Panc1 (cell line): ENCODE measurements around the gene MLEC. TPM values are rescaled to one million over a fixed set of nuclear protein-coding genes. Genes with fewer than 3 reads are reported as not detected.

Experiments
- ATAC-seq: fragments of 200-7000 bp; cut with Tn5 transposase; 2 replicates; pipeline ENCODE4 v1.9.1; 2020; ENCODE audit warnings: mild to moderate bottlenecking, moderate library complexity
- BruUV-seq: library from RNA; stranded (reverse); fragments of 400-500 nt; replicated peaks from 2 replicates; lab custom pipeline; 2021; lab: Mats Ljungman, UMichigan
- CTCF ChIA-PET: fragments of 300-600 bp; sonication (Branson Sonifier 250); formaldehyde crosslinking; loops from one replicate; lab custom pipeline; 2022; ENCODE audit warnings: antibody characterized with exemption; lab: Charles Lee
- POLR2A ChIA-PET: fragments of 300-600 bp; sonication (Branson Sonifier 250); formaldehyde crosslinking; loops from one replicate; lab custom pipeline; 2022; ENCODE audit warnings: antibody characterized with exemption; lab: Charles Lee
- DNase-seq: peaks from one replicate; pipeline ENCODE4 v3.0.0-alpha.2; 2010; ENCODE audit warnings: low read depth, low spot score
- H3K27ac ChIP-seq: 2 replicates; pipeline ENCODE4 v1.5.1; 2011; ENCODE audit warnings: mild to moderate bottlenecking, low read length, inconsistent platforms
- H3K27me3 ChIP-seq: fragments of 200-500 bp; sonication (Bioruptor generic); 2 replicates; pipeline ENCODE4 v1.6.0; 2014; ENCODE audit warnings: low read length, inconsistent platforms; ENCODE audit not compliant: control insufficient read depth, insufficient read depth
- H3K36me3 ChIP-seq: fragments of 200-500 bp; sonication (Bioruptor generic); 2 replicates; pipeline ENCODE4 v1.5.1; 2014; ENCODE audit warnings: inconsistent platforms, mild to moderate bottlenecking, low read length, moderate library complexity; ENCODE audit not compliant: control insufficient read depth, insufficient read depth
- H3K4me1 ChIP-seq: 2 replicates; pipeline ENCODE4 v1.5.1; 2011; ENCODE audit warnings: inconsistent platforms, mild to moderate bottlenecking, low read length, moderate library complexity; ENCODE audit not compliant: control insufficient read depth, insufficient read depth
- H3K4me3 ChIP-seq, 2 experiments: 2 replicates each; pipeline ENCODE4 v1.5.1; 2011 to 2012; ENCODE audit warnings: low read depth in 2 of 2, low read length in 2 of 2, mild to moderate bottlenecking in 2 of 2, inconsistent platforms in 1 of 2, moderate library complexity in 1 of 2
- H3K9me3 ChIP-seq: fragments of 200-500 bp; sonication (Bioruptor generic); 2 replicates; pipeline ENCODE4 v1.5.1; 2014; ENCODE audit warnings: low read depth, mild to moderate bottlenecking, inconsistent platforms, low read length, moderate library complexity; ENCODE audit not compliant: control insufficient read depth, insufficient read depth
- CTCF ChIP-seq: fragments of 450-650 bp; IDR thresholded peaks from 2 replicates; pipeline ENCODE4 v1.5.1; 2017; ENCODE audit warnings: mild to moderate bottlenecking
- POLR2AphosphoS5 ChIP-seq: IDR thresholded peaks from 2 replicates; pipeline ENCODE4 v1.6.1; 2012; ENCODE audit warnings: mild to moderate bottlenecking, low read depth, low read length, moderate library complexity
- REST ChIP-seq, 2 experiments: IDR thresholded peaks; 2 replicates each; pipeline ENCODE4 v1.6.1; 2011 to 2012; ENCODE audit warnings: low read depth in 2 of 2, control low read depth in 1 of 2, low read length in 1 of 2, mild to moderate bottlenecking in 1 of 2, moderate library complexity in 1 of 2; ENCODE audit not compliant: insufficient read depth in 1 of 2
- SIN3A ChIP-seq: IDR thresholded peaks from 2 replicates; pipeline ENCODE4 v1.6.1; 2012; ENCODE audit warnings: low read depth, mild to moderate bottlenecking, low read length, moderate library complexity, borderline replicate concordance; ENCODE audit not compliant: insufficient read depth
- TCF7L2 ChIP-seq: IDR thresholded peaks from 2 replicates; pipeline ENCODE4 v1.6.1; 2011; ENCODE audit warnings: mild to moderate bottlenecking, low read depth, low read length, inconsistent platforms
- in situ Hi-C: cut with HindIII; loops from 2 replicates; pipeline ENCODE4 v1.10.0; 2016; ENCODE audit warnings: low sequenced_read_pairs, low pct_unique_long_range_greater_than_20kb
- intact Hi-C: fragments of 100-400 bp; cut with micrococcal nuclease; formaldehyde crosslinking; loops from one replicate; pipeline ENCODE4 v1.10.0; 2022; ENCODE audit not compliant: unreplicated experiment
- total RNA-seq: library from RNA; stranded (reverse); gene quantifications from one replicate; pipeline ENCODE4 v1.2.1, GENCODE V29; 2021; ENCODE audit not compliant: unreplicated experiment

Gene MLEC
- total RNA-seq, 1 experiment from 2014 or later = 171 TPM

GRCh38 chr12:120698665-120699064, 11.7 kb downstream of the MLEC start:
- Histone ChIP-seq H3K4me1 (no peaks in the 10 kb centered on the region), H3K9me3 (no peaks in the 10 kb centered on the region), H3K27me3 (no peaks in the 10 kb centered on the region), H3K36me3 (peaks cover 17% of the 10 kb centered on the region), H3K27ac (no peak overlapping the region), H3K4me3 (no peak overlapping the region)
- TF ChIP-seq REST (IDR thresholded peaks at IDR 0.05; ENCODE audit: insufficient read depth in 1 of 2, low read depth in 2 of 2, low read length in 1 of 2) = no peak
- no peak for DNase-seq
- intact Hi-C loops (no loop called here), in situ Hi-C loops (no loop called here)
- ChIA-PET POLR2A (no interaction called here), CTCF (no interaction called here)
- no TSS peak for BruUV-seq
- ATAC-seq = no peak

GRCh38 chr12:120699553-120699952, 12.6 kb downstream of the MLEC start:
- Histone ChIP-seq H3K36me3 (peaks cover 17% of the 10 kb centered on the region), H3K4me1 (no peaks in the 10 kb centered on the region), H3K4me3 (no peak overlapping the region), H3K9me3 (no peaks in the 10 kb centered on the region), H3K27ac (no peak overlapping the region), H3K27me3 (no peaks in the 10 kb centered on the region)
- ATAC-seq = no peak
- intact Hi-C loops = no loop called here
- TF ChIP-seq REST (IDR thresholded peaks at IDR 0.05; ENCODE audit: insufficient read depth in 1 of 2, low read depth in 2 of 2, low read length in 1 of 2) (no peak), POLR2AphosphoS5 (no peak), CTCF (no peak), SIN3A (no peak), TCF7L2 (no peak)
- no peak for DNase-seq
- no TSS peak for BruUV-seq
- CTCF ChIA-PET = no interaction called here
- in situ Hi-C loops = no loop called here
- POLR2A ChIA-PET = no interaction called here
